Loucy (cell line): ENCODE measurements around the gene EIF4G3.

ENCODE experiments used
- H2AFZ ChIP-seq: fragments of 200-600 bp; sonication (generic); 2 replicates; pipeline ENCODE4 v1.6.0; 2016; ENCODE audit warnings: antibody characterized with exemption, mild to moderate bottlenecking, low read length, moderate library complexity
- H3F3A ChIP-seq: fragments of 200-600 bp; 2 replicates; pipeline ENCODE4 v1.6.0; 2016; ENCODE audit warnings: antibody characterized with exemption, low read depth, mild to moderate bottlenecking
- H3K27me3 ChIP-seq: fragments of 200-600 bp; sonication (generic); 2 replicates; pipeline ENCODE4 v1.6.1; 2014; ENCODE audit warnings: low read length, mild to moderate bottlenecking; ENCODE audit not compliant: insufficient read depth, poor library complexity, severe bottlenecking
- H3K36me3 ChIP-seq: fragments of 200-600 bp; sonication (generic); 2 replicates; pipeline ENCODE4 v1.6.1; 2016; ENCODE audit warnings: low read length; ENCODE audit not compliant: insufficient read depth
- H3K4me1 ChIP-seq: fragments of 200-600 bp; sonication (generic); 2 replicates; pipeline ENCODE4 v1.5.1; 2014; ENCODE audit warnings: low read length, mild to moderate bottlenecking; ENCODE audit not compliant: insufficient read depth, poor library complexity, severe bottlenecking
- H3K4me2 ChIP-seq: fragments of 200-600 bp; sonication (generic); 2 replicates; pipeline ENCODE4 v1.6.0; 2014; ENCODE audit warnings: antibody characterized with exemption, low read length, low read depth, mild to moderate bottlenecking; ENCODE audit not compliant: poor library complexity, severe bottlenecking
- H3K4me3 ChIP-seq: fragments of 200-600 bp; sonication (generic); 2 replicates; pipeline ENCODE4 v1.5.1; 2014; ENCODE audit warnings: low read length, mild to moderate bottlenecking, mixed read lengths; ENCODE audit not compliant: poor library complexity, severe bottlenecking
- H3K79me2 ChIP-seq: fragments of 200-600 bp; sonication (generic); 2 replicates; pipeline ENCODE4 v1.6.1; 2014; ENCODE audit warnings: low read length; ENCODE audit not compliant: insufficient read depth
- H3K9ac ChIP-seq: fragments of 200-600 bp; sonication (generic); 2 replicates; pipeline ENCODE4 v1.6.0; 2014; ENCODE audit warnings: mild to moderate bottlenecking, low read depth, low read length, moderate library complexity; ENCODE audit not compliant: poor library complexity, severe bottlenecking
- H3K9me2 ChIP-seq: fragments of 200-600 bp; sonication (generic); replicated peaks from 2 replicates; pipeline ENCODE4 v1.6.1; 2016; ENCODE audit warnings: low read depth, low read length, mixed read lengths
- H3K9me3 ChIP-seq: fragments of 200-600 bp; sonication (generic); 2 replicates; pipeline ENCODE4 v1.6.1; 2014; ENCODE audit warnings: mild to moderate bottlenecking, antibody characterized with exemption, low read length, low read depth; ENCODE audit not compliant: insufficient read depth
- H4K20me1 ChIP-seq: fragments of 200-600 bp; sonication (generic); 2 replicates; pipeline ENCODE4 v1.6.0; 2014; ENCODE audit warnings: antibody characterized with exemption, low read length, mild to moderate bottlenecking; ENCODE audit not compliant: insufficient read depth, poor library complexity, severe bottlenecking
- CTCF ChIP-seq: fragments of 200-600 bp; sonication (generic); conservative IDR thresholded peaks from 2 replicates; pipeline ENCODE4 v1.5.1; 2014; ENCODE audit warnings: mild to moderate bottlenecking, antibody characterized with exemption, low read length
- EZH2phosphoT487 ChIP-seq: fragments of 200-600 bp; IDR thresholded peaks from 2 replicates; pipeline ENCODE4 v1.6.1; 2018; ENCODE audit warnings: antibody characterized with exemption, mild to moderate bottlenecking, moderate library complexity, borderline replicate concordance

The EIF4G3 gene

GRCh38 chr1:20785907-20786252 is 390.8 kb downstream of the EIF4G3 start:
- peak overlapping the region; percentile 96 for H3K9ac ChIP-seq
- no peaks in the 10 kb centered on the region for H3K36me3 ChIP-seq
- H2AFZ ChIP-seq, result peak overlapping the region; percentile 50; the same call in 1 of the 2 replicates
- H3K79me2 ChIP-seq, result peaks cover 56% of the 10 kb centered on the region
- TF ChIP-seq CTCF, result no peak
- TF ChIP-seq EZH2phosphoT487, result no peak
- H4K20me1 ChIP-seq, result peaks cover 53% of the 10 kb centered on the region
- peaks cover 46% of the 10 kb centered on the region for H3K4me1 ChIP-seq
- H3K4me3 ChIP-seq, result peak overlapping the region; percentile 94
- no peaks in the 10 kb centered on the region for H3K9me3 ChIP-seq
- H3K27me3 ChIP-seq, result peaks cover 5% of the 10 kb centered on the region
- no peaks in the 10 kb centered on the region for H3F3A ChIP-seq
- peak overlapping the region; percentile 87 for H3K4me2 ChIP-seq
- H3K9me2 ChIP-seq, result no peaks in the 10 kb centered on the region

- Histone ChIP-seq H3K9me3 (no peaks in the 10 kb centered on the region), H4K20me1 (peaks cover 82% of the 10 kb centered on the region), H3K4me1 (peaks cover 15% of the 10 kb centered on the region), H3K36me3 (peaks cover 93% of the 10 kb centered on the region), H3K4me2 (no peak overlapping the region), H3K4me3 (no peak overlapping the region), H3F3A (no peaks in the 10 kb centered on the region), H3K27me3 (no peaks in the 10 kb centered on the region), H2AFZ (no peak overlapping the region), H3K79me2 (peaks cover 78% of the 10 kb centered on the region), H3K9ac (no peak overlapping the region), H3K9me2 (no peaks in the 10 kb centered on the region)
- TF ChIP-seq CTCF (no peak), EZH2phosphoT487 (no peak)
Observed at GRCh38 chr1:20775700-20776099, 401.0 kb downstream of the EIF4G3 start.

GRCh38 chr1:20771780-20772179 is 404.9 kb downstream of the EIF4G3 start:
- Histone ChIP-seq H3K4me3 (no peak overlapping the region), H3K9ac (no peak overlapping the region), H2AFZ (no peak overlapping the region), H3K27me3 (no peaks in the 10 kb centered on the region), H3K79me2 (peaks cover 46% of the 10 kb centered on the region), H3F3A (no peaks in the 10 kb centered on the region), H3K9me2 (no peaks in the 10 kb centered on the region), H4K20me1 (peaks cover 43% of the 10 kb centered on the region), H3K4me1 (no peaks in the 10 kb centered on the region), H3K36me3 (peaks cover 99% of the 10 kb centered on the region), H3K9me3 (no peaks in the 10 kb centered on the region), H3K4me2 (no peak overlapping the region)
- no peak for TF ChIP-seq EZH2phosphoT487
- no peak for TF ChIP-seq CTCF
